K562 (cell line): Measurements from ENCODE around the gene NRDE2. TPM values are rescaled to one million over a fixed set of nuclear protein-coding genes. Genes with fewer than 3 reads are reported as not detected.

ENCODE experiments used
- GATAD2B ChIP-seq: fragments of 450-650 bp; IDR thresholded peaks from 2 replicates; pipeline ENCODE4 v1.6.1; 2017; ENCODE audit warnings: mild to moderate bottlenecking, borderline replicate concordance
- HDAC2 ChIP-seq: fragments of 450-650 bp; IDR thresholded peaks from 2 replicates; pipeline ENCODE4 v1.6.1; 2016; ENCODE audit warnings: mild to moderate bottlenecking
- HDGF ChIP-seq: fragments of 450-650 bp; IDR thresholded peaks from 2 replicates; pipeline ENCODE4 v1.6.1; 2016
- HIVEP1 ChIP-seq: fragments of 250-450 bp; sonication (Bioruptor Pico); IDR thresholded peaks from 2 replicates; pipeline ENCODE4 v1.4.0; 2020; ENCODE audit warnings: mild to moderate bottlenecking
- NR1H2 ChIP-seq: sonication (generic); formaldehyde crosslinking; IDR thresholded peaks from 2 replicates; pipeline ENCODE4 v1.4.0; 2020; ENCODE audit warnings: mild to moderate bottlenecking, missing genetic modification reagents
- POLR2H ChIP-seq: IDR thresholded peaks from 2 replicates; pipeline ENCODE4 v1.6.1; 2016; ENCODE audit warnings: missing genetic modification characterization, low read depth, mild to moderate bottlenecking, control low read depth, missing compliant biosample characterization, moderate library complexity
- PTRF ChIP-seq: fragments of 450-650 bp; IDR thresholded peaks from 2 replicates; pipeline ENCODE4 v1.6.1; 2016; ENCODE audit warnings: mild to moderate bottlenecking, missing genetic modification characterization, missing compliant biosample characterization
- U2AF1 ChIP-seq: fragments of 200-400 bp; formaldehyde crosslinking; optimal IDR thresholded peaks from 2 replicates; pipeline ENCODE3; 2017; ENCODE audit warnings: mild to moderate bottlenecking, low read depth, low read length, moderate library complexity
- ZC3H11A ChIP-seq: IDR thresholded peaks from 2 replicates; pipeline ENCODE4 v1.6.1; 2012; ENCODE audit warnings: low read depth, low read length, improper control_type of control experiment
- polyA plus RNA-seq, 8 experiments: library from polyadenylated mRNA; depleted of rRNA in 4 of 8; stranded (reverse) in 5 of 8; unstranded in 3 of 8; fragments of >200 nt; fragmentation: Nextera tagmentation in 2 of 8; fragmentation: Illumina TruSeq in 1 of 8; extraction: Ambion mirVana in 2 of 8; extraction: Trizol in 1 of 8; gene quantifications; 2 replicates each; pipeline versions ENCODE4 v1.2.1 to v1.2.3, GENCODE V29; 2011 to 2014; ENCODE audit warnings: inconsistent platforms in 1 of 8, missing spikeins in 1 of 8
- total RNA-seq, 7 experiments: library from RNA; depleted of rRNA in 6 of 7; stranded (reverse); fragments of >200 nt in 6 of 7; fragmentation: Illumina TruSeq in 2 of 7; extraction: Trizol in 2 of 7; gene quantifications; 2 replicates each; pipeline versions ENCODE4 v1.2.1 to v1.2.3, GENCODE V29; 2011 to 2021; ENCODE audit warnings: low replicate concordance in 1 of 7
- TF ChIP-seq, protein P1 (sequence below): fragments of 450-650 bp; formaldehyde crosslinking; conservative IDR thresholded peaks from 2 replicates; pipeline ENCODE4 v1.4.0; 2022; ENCODE audit warnings: mild to moderate bottlenecking, missing genetic modification characterization
- TF ChIP-seq, protein P2 (sequence below), 2 experiments: fragments of 450-650 bp in 1 of 2; sonication (generic) in 1 of 2; formaldehyde crosslinking in 1 of 2; IDR thresholded peaks; 2 replicates each; pipeline versions ENCODE4 v1.7.1 to v1.9.0; 2016 to 2022; ENCODE audit warnings: inconsistent platforms in 1 of 2, mild to moderate bottlenecking in 1 of 2, missing genetic modification reagents in 1 of 2
- TF ChIP-seq, protein P3 (sequence below): fragments of 450-650 bp; conservative IDR thresholded peaks from 2 replicates; pipeline ENCODE4 v1.6.1; 2016; ENCODE audit warnings: missing genetic modification characterization, low read depth, mild to moderate bottlenecking, missing compliant biosample characterization, moderate library complexity

The NRDE2 gene
- total and polyA plus RNA-seq, 9 of the 15 experiments (the other 6 are each of a cell fraction or from before 2014, with no cell fraction given): 3.3 to 15.0 (median 8.4) TPM

DNA sequence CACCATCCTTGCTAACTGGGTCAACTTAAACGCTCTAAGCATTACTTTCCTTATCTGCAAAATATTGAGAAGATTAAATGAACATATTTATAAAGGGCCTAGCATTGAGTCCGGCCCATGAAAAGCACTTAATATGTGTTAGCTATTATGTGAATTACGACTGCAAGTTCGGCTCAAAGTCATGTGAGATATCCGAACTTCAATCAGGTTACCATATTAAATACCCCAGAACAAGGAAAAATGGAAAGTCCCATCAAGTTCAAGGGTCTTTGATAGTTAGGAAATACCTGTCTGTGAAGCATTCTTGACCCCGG, 487 bp upstream of the NRDE2 start (continued):
- TF ChIP-seq POLR2H (tag) (peak; percentile 72), ZC3H11A (no peak), HIVEP1 (CRISPR knock-in tag) (no peak), U2AF1 (no peak), GATAD2B (no peak), NR1H2 (CRISPR knock-in tag) (no peak), HDAC2 (no peak), PTRF (tag) (no peak), HDGF (no peak)
- TF ChIP-seq, protein P1, sequence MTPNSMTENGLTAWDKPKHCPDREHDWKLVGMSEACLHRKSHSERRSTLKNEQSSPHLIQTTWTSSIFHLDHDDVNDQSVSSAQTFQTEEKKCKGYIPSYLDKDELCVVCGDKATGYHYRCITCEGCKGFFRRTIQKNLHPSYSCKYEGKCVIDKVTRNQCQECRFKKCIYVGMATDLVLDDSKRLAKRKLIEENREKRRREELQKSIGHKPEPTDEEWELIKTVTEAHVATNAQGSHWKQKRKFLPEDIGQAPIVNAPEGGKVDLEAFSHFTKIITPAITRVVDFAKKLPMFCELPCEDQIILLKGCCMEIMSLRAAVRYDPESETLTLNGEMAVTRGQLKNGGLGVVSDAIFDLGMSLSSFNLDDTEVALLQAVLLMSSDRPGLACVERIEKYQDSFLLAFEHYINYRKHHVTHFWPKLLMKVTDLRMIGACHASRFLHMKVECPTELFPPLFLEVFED (CRISPR knock-in tag): no peak
- TF ChIP-seq, protein P2, sequence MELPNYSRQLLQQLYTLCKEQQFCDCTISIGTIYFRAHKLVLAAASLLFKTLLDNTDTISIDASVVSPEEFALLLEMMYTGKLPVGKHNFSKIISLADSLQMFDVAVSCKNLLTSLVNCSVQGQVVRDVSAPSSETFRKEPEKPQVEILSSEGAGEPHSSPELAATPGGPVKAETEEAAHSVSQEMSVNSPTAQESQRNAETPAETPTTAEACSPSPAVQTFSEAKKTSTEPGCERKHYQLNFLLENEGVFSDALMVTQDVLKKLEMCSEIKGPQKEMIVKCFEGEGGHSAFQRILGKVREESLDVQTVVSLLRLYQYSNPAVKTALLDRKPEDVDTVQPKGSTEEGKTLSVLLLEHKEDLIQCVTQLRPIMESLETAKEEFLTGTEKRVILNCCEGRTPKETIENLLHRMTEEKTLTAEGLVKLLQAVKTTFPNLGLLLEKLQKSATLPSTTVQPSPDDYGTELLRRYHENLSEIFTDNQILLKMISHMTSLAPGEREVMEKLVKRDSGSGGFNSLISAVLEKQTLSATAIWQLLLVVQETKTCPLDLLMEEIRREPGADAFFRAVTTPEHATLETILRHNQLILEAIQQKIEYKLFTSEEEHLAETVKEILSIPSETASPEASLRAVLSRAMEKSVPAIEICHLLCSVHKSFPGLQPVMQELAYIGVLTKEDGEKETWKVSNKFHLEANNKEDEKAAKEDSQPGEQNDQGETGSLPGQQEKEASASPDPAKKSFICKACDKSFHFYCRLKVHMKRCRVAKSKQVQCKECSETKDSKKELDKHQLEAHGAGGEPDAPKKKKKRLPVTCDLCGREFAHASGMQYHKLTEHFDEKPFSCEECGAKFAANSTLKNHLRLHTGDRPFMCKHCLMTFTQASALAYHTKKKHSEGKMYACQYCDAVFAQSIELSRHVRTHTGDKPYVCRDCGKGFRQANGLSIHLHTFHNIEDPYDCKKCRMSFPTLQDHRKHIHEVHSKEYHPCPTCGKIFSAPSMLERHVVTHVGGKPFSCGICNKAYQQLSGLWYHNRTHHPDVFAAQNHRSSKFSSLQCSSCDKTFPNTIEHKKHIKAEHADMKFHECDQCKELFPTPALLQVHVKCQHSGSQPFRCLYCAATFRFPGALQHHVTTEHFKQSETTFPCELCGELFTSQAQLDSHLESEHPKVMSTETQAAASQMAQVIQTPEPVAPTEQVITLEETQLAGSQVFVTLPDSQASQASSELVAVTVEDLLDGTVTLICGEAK (IDR thresholded peaks at IDR 0.05): 0 out of 2 replicates have a peak, but pooled peaks have one; percentile 18
- TF ChIP-seq, protein P2 (CRISPR knock-in tag; IDR thresholded peaks at IDR 0.05): no peak
- TF ChIP-seq, protein P3, sequence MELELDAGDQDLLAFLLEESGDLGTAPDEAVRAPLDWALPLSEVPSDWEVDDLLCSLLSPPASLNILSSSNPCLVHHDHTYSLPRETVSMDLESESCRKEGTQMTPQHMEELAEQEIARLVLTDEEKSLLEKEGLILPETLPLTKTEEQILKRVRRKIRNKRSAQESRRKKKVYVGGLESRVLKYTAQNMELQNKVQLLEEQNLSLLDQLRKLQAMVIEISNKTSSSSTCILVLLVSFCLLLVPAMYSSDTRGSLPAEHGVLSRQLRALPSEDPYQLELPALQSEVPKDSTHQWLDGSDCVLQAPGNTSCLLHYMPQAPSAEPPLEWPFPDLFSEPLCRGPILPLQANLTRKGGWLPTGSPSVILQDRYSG: no peak
- TF ChIP-seq, all 486 proteins: peak for 5
